GM23338 (cell line): ENCODE results near the gene OTUB2. TPM values are rescaled to one million over a fixed set of nuclear protein-coding genes. Genes with fewer than 3 reads are reported as not detected.

Source experiments
- ATAC-seq: fragments of 200-7000 bp; cut with Tn5 transposase; 3 replicates; pipeline ENCODE4 v1.9.1; 2020
- DNase-seq: peaks from one replicate; pipeline ENCODE4 v3.0.0-alpha.2; 2015; ENCODE audit warnings: low spot score
- H2AFZ ChIP-seq: fragments of 200-600 bp; sonication (generic); 2 replicates; pipeline ENCODE4 v1.8.0; 2016; ENCODE audit warnings: antibody characterized with exemption, mild to moderate bottlenecking, moderate library complexity
- H3F3A ChIP-seq: fragments of 200-600 bp; sonication (generic); replicated peaks from 2 replicates; pipeline ENCODE4 v1.8.0; 2017; ENCODE audit warnings: antibody characterized with exemption, mixed run types, low read depth
- H3K27ac ChIP-seq: fragments of 200-600 bp; sonication (generic); 2 replicates; pipeline ENCODE4 v1.6.1; 2016; ENCODE audit warnings: low read depth
- H3K27me3 ChIP-seq: fragments of 200-600 bp; sonication (generic); 2 replicates; pipeline ENCODE4 v1.8.0; 2016; ENCODE audit warnings: mild to moderate bottlenecking, mixed run types, moderate library complexity; ENCODE audit not compliant: insufficient read depth
- H3K36me3 ChIP-seq: fragments of 200-600 bp; sonication (generic); 2 replicates; pipeline ENCODE4 v1.8.0; 2016; ENCODE audit warnings: mild to moderate bottlenecking; ENCODE audit not compliant: insufficient read depth
- H3K4me1 ChIP-seq: fragments of 200-600 bp; sonication (generic); 2 replicates; pipeline ENCODE4 v1.8.0; 2016; ENCODE audit warnings: mild to moderate bottlenecking, moderate library complexity; ENCODE audit not compliant: insufficient read depth
- H3K4me2 ChIP-seq: fragments of 200-600 bp; sonication (generic); 2 replicates; pipeline ENCODE4 v1.7.1; 2017; ENCODE audit warnings: mixed run types
- H3K4me3 ChIP-seq: fragments of 200-600 bp; sonication (generic); 2 replicates; pipeline ENCODE4 v1.6.1; 2016; ENCODE audit warnings: mixed run types
- H3K79me2 ChIP-seq: fragments of 200-600 bp; sonication (generic); replicated peaks from 2 replicates; pipeline ENCODE4 v1.8.0; 2017; ENCODE audit warnings: mild to moderate bottlenecking; ENCODE audit not compliant: insufficient read depth
- H3K9me2 ChIP-seq: fragments of 200-600 bp; sonication (generic); 2 replicates; pipeline ENCODE4 v1.8.0; 2017; ENCODE audit not compliant: insufficient read depth
- H4K20me1 ChIP-seq: fragments of 200-600 bp; sonication (generic); replicated peaks from 2 replicates; pipeline ENCODE4 v1.8.0; 2017; ENCODE audit warnings: mild to moderate bottlenecking; ENCODE audit not compliant: insufficient read depth
- H3K27ac Mint-ChIP-seq: 2 replicates; pipeline ENCODE4 v1.8.0; 2020; ENCODE audit warnings: inconsistent platforms, mild to moderate bottlenecking, moderate library complexity, mixed read lengths
- H3K27me3 Mint-ChIP-seq: 3 replicates; pipeline ENCODE4 v1.8.0; 2022; ENCODE audit warnings: low read depth, mild to moderate bottlenecking, moderate library complexity, mixed read lengths, inconsistent platforms; ENCODE audit not compliant: insufficient read depth, poor library complexity
- H3K36me3 Mint-ChIP-seq: 3 replicates; pipeline ENCODE4 v1.8.0; 2021; ENCODE audit warnings: low read depth, mild to moderate bottlenecking, inconsistent platforms, moderate library complexity, mixed read lengths
- H3K4me1 Mint-ChIP-seq: 3 replicates; pipeline ENCODE4 v1.8.0; 2020; ENCODE audit warnings: mild to moderate bottlenecking, inconsistent platforms, mixed read lengths
- H3K4me3 Mint-ChIP-seq: 3 replicates; pipeline ENCODE4 v1.8.0; 2021; ENCODE audit warnings: moderate library complexity, mild to moderate bottlenecking, inconsistent platforms, mixed read lengths
- H3K9me3 Mint-ChIP-seq: 3 replicates; pipeline ENCODE4 v1.8.0; 2020; ENCODE audit warnings: moderate library complexity, mild to moderate bottlenecking, inconsistent platforms, mixed read lengths
- CREB1 ChIP-seq: fragments of 250-450 bp; sonication (Bioruptor Pico); IDR thresholded peaks from 2 replicates; pipeline ENCODE4 v1.5.0; 2020; ENCODE audit warnings: low read depth, mild to moderate bottlenecking, moderate library complexity
- EZH2 ChIP-seq: fragments of 200-600 bp; sonication (generic); IDR thresholded peaks from one replicate; pipeline ENCODE4 v1.8.0; 2017; ENCODE audit warnings: antibody characterized with exemption, mild to moderate bottlenecking, low read depth; ENCODE audit not compliant: unreplicated experiment
- EZH2phosphoT487 ChIP-seq: fragments of 200-600 bp; sonication (generic); IDR thresholded peaks from one replicate; pipeline ENCODE4 v1.8.1; 2018; ENCODE audit warnings: antibody characterized with exemption; ENCODE audit not compliant: unreplicated experiment
- JUNB ChIP-seq: IDR thresholded peaks from one replicate; pipeline ENCODE4 v1.6.1; 2016; ENCODE audit warnings: antibody characterized with exemption; ENCODE audit not compliant: unreplicated experiment
- NANOG ChIP-seq: IDR thresholded peaks from 2 replicates; pipeline ENCODE4 v1.6.1; 2016; ENCODE audit warnings: antibody characterized with exemption, borderline replicate concordance
- POLR2AphosphoS5 ChIP-seq: IDR thresholded peaks from 2 replicates; pipeline ENCODE4 v1.6.1; 2016; ENCODE audit warnings: antibody characterized with exemption, low read depth
- STAT1 ChIP-seq: IDR thresholded peaks from one replicate; pipeline ENCODE4 v1.6.1; 2016; ENCODE audit warnings: antibody characterized with exemption; ENCODE audit not compliant: unreplicated experiment
- ZNF114 ChIP-seq: fragments of 250-450 bp; sonication (Bioruptor Pico); IDR thresholded peaks from 2 replicates; pipeline ENCODE4 v1.5.0; 2020; ENCODE audit warnings: mild to moderate bottlenecking, moderate library complexity
- ZNF331 ChIP-seq: fragments of 250-450 bp; sonication (Bioruptor Pico); IDR thresholded peaks from 2 replicates; pipeline ENCODE4 v1.5.0; 2020; ENCODE audit warnings: low read depth, mild to moderate bottlenecking, moderate library complexity
- polyA plus RNA-seq: library from polyadenylated mRNA; unstranded; fragments of >200 nt; fragmentation: Nextera tagmentation; extraction: Ambion mirVana; gene quantifications from 2 replicates; pipeline ENCODE4 v1.2.1, GENCODE V29; 2016
- total RNA-seq: library from RNA; depleted of rRNA; stranded (reverse); fragments of >200 nt; shearing (Covaris generic); gene quantifications from 2 replicates; pipeline ENCODE4 v1.2.3, GENCODE V29; 2014
- TF ChIP-seq, protein P1 (sequence below): IDR thresholded peaks from one replicate; pipeline ENCODE4 v1.6.1; 2018; ENCODE audit warnings: antibody characterized with exemption; ENCODE audit not compliant: unreplicated experiment
- TF ChIP-seq, protein P2 (sequence below): fragments of 250-450 bp; sonication (Bioruptor Pico); IDR thresholded peaks from 2 replicates; pipeline ENCODE4 v1.5.0; 2020; ENCODE audit warnings: mild to moderate bottlenecking, moderate library complexity
- TF ChIP-seq, protein P3 (sequence below), 2 experiments: fragments of 200-600 bp in 1 of 2; sonication (generic) in 1 of 2; conservative IDR thresholded peaks; 2 replicates each; pipeline versions ENCODE4 v1.5.1 to v1.6.1; 2016 to 2017; ENCODE audit warnings: antibody characterized with exemption in 2 of 2, low read depth in 2 of 2, mild to moderate bottlenecking in 2 of 2, moderate library complexity in 1 of 2
- TF ChIP-seq, protein P4 (sequence below): IDR thresholded peaks from 2 replicates; pipeline ENCODE4 v1.6.1; 2016; ENCODE audit warnings: antibody characterized with exemption

Gene OTUB2
- total and polyA plus RNA-seq, 2 experiments from 2014 or later, result 2.1 to 4.1 TPM

DNA sequence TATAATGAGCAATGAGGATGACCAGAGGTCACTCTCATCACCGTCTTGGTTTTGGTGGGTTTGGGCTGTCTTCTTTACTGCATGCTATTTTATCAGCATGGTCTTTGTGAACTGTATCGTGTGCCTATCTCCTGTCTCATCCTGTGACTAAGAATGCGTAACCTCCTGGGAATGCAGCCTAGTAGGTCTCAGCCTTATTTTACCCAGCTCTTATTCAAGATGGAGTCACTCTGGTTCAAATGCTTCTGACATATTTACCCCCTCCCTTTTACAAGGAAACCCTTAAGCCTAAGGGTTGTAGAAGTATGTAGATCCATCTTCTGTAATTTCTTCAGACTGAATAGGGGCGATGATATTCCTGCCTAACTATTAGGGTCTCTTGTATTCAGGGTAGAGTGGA, 63.3 kb downstream of the OTUB2 start:
- no peaks in the 10 kb centered on the region for H3K36me3 Mint-ChIP-seq

More for the DNA sequence above, 63.3 kb downstream of the OTUB2 start:
- Histone ChIP-seq H3K27ac (no peak overlapping the region), H3F3A (no peaks in the 10 kb centered on the region), H3K4me2 (no peak overlapping the region), H3K9me2 (no peaks in the 10 kb centered on the region), H3K79me2 (no peaks in the 10 kb centered on the region), H3K36me3 (no peaks in the 10 kb centered on the region), H3K4me3 (no peak overlapping the region), H3K27me3 (no peaks in the 10 kb centered on the region), H4K20me1 (no peaks in the 10 kb centered on the region), H2AFZ (no peak overlapping the region), H3K4me1 (no peaks in the 10 kb centered on the region)
- H3K27me3 Mint-ChIP-seq, result no peaks in the 10 kb centered on the region
- TF ChIP-seq POLR2AphosphoS5, result no peak
- no peak for TF ChIP-seq NANOG
- TF ChIP-seq EZH2, result no peak
- TF ChIP-seq ZNF114 (CRISPR knock-in tag), result no peak
- no peak for TF ChIP-seq JUNB
- TF ChIP-seq CREB1 (CRISPR knock-in tag), result no peak
- TF ChIP-seq, protein P1, sequence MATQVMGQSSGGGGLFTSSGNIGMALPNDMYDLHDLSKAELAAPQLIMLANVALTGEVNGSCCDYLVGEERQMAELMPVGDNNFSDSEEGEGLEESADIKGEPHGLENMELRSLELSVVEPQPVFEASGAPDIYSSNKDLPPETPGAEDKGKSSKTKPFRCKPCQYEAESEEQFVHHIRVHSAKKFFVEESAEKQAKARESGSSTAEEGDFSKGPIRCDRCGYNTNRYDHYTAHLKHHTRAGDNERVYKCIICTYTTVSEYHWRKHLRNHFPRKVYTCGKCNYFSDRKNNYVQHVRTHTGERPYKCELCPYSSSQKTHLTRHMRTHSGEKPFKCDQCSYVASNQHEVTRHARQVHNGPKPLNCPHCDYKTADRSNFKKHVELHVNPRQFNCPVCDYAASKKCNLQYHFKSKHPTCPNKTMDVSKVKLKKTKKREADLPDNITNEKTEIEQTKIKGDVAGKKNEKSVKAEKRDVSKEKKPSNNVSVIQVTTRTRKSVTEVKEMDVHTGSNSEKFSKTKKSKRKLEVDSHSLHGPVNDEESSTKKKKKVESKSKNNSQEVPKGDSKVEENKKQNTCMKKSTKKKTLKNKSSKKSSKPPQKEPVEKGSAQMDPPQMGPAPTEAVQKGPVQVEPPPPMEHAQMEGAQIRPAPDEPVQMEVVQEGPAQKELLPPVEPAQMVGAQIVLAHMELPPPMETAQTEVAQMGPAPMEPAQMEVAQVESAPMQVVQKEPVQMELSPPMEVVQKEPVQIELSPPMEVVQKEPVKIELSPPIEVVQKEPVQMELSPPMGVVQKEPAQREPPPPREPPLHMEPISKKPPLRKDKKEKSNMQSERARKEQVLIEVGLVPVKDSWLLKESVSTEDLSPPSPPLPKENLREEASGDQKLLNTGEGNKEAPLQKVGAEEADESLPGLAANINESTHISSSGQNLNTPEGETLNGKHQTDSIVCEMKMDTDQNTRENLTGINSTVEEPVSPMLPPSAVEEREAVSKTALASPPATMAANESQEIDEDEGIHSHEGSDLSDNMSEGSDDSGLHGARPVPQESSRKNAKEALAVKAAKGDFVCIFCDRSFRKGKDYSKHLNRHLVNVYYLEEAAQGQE, result no peak
- TF ChIP-seq, protein P2, sequence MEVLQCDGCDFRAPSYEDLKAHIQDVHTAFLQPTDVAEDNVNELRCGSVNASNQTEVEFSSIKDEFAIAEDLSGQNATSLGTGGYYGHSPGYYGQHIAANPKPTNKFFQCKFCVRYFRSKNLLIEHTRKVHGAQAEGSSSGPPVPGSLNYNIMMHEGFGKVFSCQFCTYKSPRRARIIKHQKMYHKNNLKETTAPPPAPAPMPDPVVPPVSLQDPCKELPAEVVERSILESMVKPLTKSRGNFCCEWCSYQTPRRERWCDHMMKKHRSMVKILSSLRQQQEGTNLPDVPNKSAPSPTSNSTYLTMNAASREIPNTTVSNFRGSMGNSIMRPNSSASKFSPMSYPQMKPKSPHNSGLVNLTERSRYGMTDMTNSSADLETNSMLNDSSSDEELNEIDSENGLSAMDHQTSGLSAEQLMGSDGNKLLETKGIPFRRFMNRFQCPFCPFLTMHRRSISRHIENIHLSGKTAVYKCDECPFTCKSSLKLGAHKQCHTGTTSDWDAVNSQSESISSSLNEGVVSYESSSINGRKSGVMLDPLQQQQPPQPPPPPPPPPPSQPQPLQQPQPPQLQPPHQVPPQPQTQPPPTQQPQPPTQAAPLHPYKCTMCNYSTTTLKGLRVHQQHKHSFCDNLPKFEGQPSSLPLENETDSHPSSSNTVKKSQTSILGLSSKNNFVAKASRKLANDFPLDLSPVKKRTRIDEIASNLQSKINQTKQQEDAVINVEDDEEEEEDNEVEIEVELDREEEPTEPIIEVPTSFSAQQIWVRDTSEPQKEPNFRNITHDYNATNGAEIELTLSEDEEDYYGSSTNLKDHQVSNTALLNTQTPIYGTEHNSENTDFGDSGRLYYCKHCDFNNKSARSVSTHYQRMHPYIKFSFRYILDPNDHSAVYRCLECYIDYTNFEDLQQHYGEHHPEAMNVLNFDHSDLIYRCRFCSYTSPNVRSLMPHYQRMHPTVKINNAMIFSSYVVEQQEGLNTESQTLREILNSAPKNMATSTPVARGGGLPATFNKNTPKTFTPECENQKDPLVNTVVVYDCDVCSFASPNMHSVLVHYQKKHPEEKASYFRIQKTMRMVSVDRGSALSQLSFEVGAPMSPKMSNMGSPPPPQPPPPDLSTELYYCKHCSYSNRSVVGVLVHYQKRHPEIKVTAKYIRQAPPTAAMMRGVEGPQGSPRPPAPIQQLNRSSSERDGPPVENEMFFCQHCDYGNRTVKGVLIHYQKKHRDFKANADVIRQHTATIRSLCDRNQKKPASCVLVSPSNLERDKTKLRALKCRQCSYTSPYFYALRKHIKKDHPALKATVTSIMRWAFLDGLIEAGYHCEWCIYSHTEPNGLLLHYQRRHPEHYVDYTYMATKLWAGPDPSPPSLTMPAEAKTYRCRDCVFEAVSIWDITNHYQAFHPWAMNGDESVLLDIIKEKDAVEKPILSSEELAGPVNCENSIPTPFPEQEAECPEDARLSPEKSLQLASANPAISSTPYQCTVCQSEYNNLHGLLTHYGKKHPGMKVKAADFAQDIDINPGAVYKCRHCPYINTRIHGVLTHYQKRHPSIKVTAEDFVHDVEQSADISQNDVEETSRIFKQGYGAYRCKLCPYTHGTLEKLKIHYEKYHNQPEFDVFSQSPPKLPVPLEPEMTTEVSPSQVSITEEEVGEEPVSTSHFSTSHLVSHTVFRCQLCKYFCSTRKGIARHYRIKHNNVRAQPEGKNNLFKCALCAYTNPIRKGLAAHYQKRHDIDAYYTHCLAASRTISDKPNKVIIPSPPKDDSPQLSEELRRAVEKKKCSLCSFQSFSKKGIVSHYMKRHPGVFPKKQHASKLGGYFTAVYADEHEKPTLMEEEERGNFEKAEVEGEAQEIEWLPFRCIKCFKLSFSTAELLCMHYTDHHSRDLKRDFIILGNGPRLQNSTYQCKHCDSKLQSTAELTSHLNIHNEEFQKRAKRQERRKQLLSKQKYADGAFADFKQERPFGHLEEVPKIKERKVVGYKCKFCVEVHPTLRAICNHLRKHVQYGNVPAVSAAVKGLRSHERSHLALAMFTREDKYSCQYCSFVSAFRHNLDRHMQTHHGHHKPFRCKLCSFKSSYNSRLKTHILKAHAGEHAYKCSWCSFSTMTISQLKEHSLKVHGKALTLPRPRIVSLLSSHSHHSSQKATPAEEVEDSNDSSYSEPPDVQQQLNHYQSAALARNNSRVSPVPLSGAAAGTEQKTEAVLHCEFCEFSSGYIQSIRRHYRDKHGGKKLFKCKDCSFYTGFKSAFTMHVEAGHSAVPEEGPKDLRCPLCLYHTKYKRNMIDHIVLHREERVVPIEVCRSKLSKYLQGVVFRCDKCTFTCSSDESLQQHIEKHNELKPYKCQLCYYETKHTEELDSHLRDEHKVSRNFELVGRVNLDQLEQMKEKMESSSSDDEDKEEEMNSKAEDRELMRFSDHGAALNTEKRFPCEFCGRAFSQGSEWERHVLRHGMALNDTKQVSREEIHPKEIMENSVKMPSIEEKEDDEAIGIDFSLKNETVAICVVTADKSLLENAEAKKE (CRISPR knock-in tag), result no peak
- no peak for TF ChIP-seq EZH2phosphoT487
- no peak for TF ChIP-seq STAT1
- TF ChIP-seq, protein P3, sequence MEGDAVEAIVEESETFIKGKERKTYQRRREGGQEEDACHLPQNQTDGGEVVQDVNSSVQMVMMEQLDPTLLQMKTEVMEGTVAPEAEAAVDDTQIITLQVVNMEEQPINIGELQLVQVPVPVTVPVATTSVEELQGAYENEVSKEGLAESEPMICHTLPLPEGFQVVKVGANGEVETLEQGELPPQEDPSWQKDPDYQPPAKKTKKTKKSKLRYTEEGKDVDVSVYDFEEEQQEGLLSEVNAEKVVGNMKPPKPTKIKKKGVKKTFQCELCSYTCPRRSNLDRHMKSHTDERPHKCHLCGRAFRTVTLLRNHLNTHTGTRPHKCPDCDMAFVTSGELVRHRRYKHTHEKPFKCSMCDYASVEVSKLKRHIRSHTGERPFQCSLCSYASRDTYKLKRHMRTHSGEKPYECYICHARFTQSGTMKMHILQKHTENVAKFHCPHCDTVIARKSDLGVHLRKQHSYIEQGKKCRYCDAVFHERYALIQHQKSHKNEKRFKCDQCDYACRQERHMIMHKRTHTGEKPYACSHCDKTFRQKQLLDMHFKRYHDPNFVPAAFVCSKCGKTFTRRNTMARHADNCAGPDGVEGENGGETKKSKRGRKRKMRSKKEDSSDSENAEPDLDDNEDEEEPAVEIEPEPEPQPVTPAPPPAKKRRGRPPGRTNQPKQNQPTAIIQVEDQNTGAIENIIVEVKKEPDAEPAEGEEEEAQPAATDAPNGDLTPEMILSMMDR (conservative IDR thresholded peaks at IDR 0.05; ENCODE audit: low read depth in 2 of 2), result no peak
- TF ChIP-seq ZNF331 (CRISPR knock-in tag), result no peak
- TF ChIP-seq, protein P4, sequence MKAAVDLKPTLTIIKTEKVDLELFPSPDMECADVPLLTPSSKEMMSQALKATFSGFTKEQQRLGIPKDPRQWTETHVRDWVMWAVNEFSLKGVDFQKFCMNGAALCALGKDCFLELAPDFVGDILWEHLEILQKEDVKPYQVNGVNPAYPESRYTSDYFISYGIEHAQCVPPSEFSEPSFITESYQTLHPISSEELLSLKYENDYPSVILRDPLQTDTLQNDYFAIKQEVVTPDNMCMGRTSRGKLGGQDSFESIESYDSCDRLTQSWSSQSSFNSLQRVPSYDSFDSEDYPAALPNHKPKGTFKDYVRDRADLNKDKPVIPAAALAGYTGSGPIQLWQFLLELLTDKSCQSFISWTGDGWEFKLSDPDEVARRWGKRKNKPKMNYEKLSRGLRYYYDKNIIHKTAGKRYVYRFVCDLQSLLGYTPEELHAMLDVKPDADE, result no peak
- DNase-seq (no peak), ATAC-seq (no peak)
- H3K9me3 Mint-ChIP-seq, result no peaks in the 10 kb centered on the region; the same call in 2 of the 3 replicates
- no peaks in the 10 kb centered on the region; the same call in 2 of the 3 replicates for H3K4me1 Mint-ChIP-seq
- no peak overlapping the region for H3K27ac Mint-ChIP-seq
- H3K4me3 Mint-ChIP-seq, result no peak overlapping the region
